Suprapubic skin (tissue), 4 donors: ENCODE data around the gene AS3MT.

Source experiments
- CTCF ChIP-seq, 2 donors: fragments of 200-600 bp in 1 of 2; fragments of 450-650 bp in 1 of 2; sonication (generic) in 1 of 2; IDR thresholded peaks; one replicate each; pipeline ENCODE4 v1.5.1; 2016 to 2019; ENCODE audit warnings: antibody characterized with exemption in 2 of 2, mild to moderate bottlenecking in 1 of 2, moderate library complexity in 1 of 2
- EP300 ChIP-seq: sonication (generic); formaldehyde crosslinking; IDR thresholded peaks from one replicate; pipeline ENCODE4 v1.6.1; 2017; ENCODE audit warnings: antibody characterized with exemption
- POLR2A ChIP-seq, 2 donors: fragments of 450-650 bp; IDR thresholded peaks; one replicate each; pipeline ENCODE4 v1.6.1; 2017; ENCODE audit warnings: antibody characterized with exemption in 2 of 2, mild to moderate bottlenecking in 2 of 2, moderate library complexity in 2 of 2
- POLR2AphosphoS5 ChIP-seq, 3 donors: sonication (generic); formaldehyde crosslinking; IDR thresholded peaks; one replicate each; pipeline ENCODE4 v1.6.1; 2017; ENCODE audit warnings: antibody characterized with exemption in 3 of 3

GRCh38 chr10:102822222-102822621 lies 47.0 kb upstream of the AS3MT start:
- TF ChIP-seq CTCF (IDR thresholded peaks at IDR 0.05) (no peak), POLR2AphosphoS5 (IDR thresholded peaks at IDR 0.05) (no peak), POLR2A (IDR thresholded peaks at IDR 0.05) (no peak), EP300 (no peak)
